Measurements from ENCODE around the gene WNT3.

WNT3 gene

DNA sequence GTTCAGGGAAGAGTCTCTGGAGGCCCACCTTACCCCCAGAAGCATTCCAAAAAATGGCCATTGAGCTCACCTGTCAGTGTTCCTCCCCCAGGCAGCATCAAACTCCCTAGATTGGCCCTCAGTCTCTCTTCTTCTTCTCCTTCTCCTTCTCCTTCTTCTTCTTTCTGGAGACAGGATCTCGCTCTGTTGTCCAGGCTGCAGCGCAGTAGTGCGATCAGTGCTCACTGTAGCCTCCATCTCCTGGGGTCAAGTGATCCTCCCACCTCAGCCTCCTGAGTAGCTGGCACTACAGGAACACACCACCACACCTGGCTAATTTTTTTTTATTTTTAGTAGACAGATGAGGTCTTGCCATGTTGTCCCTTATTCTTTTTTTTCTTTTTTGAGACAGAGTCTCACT lies 16.4 kb upstream of the WNT3 start:
- DNase-seq = no peak

DNA sequence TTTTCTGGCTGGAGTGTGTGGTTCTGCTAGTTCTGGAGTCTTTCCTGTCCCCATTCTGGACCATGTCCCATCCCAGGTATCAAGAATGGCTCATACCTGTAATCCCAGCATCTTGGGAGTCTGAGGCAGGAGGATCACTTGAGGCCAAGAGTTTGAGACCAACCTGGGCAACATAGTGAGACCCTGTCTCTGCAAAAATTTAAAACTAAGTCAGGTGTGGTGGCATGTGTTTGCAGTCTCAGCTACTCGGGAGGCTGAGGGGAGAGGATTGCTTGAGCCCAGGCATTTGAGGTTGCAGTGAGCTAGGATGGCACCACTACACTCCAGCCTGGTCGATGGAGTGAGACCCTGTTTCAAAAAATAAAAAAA lies 15.3 kb upstream of the WNT3 start:
- no peak for DNase-seq

DNA sequence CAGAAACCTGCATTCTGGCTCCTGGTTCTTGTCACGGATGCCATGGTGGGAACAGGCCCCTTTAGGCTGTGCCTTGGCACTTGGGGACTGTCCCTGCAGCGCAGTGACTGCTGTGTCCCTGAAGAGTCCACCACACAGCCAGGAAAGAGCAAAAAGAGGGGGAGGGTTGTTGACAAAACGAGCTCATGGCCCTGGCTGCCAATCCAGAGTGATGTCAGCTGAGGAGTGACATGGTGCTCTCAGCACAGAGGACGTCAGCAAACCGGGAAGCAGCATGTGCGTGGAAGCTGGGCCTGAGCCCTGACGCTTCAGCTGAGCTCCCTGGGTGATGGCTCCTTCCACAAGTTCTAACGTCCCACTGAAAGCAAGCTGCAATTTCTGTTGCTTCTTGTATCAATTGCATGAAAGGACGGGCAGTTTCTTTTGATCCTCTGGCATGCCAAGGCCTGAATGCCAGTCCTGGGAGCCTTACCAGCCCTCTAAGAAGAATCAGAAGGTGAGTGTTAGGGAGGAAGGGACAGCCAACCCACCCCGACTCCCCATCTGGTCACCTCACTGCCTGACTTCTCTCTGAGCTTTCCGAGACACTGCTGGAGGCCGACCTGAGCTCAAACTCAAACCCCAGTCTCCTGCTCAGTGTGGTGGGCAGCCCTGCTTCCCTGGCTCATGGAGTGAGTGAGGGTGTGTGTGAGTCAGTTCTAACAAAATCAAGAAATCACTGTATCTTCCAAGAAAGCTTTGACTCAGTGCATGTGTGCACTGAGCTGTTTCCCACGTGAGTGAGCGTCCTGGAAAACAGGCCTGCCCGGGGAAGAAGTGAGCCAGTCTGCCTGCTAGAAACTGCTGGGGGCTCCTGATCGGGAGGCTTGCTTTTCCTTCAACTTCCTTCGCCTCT lies 14.7 kb upstream of the WNT3 start:
- DNase-seq = no peak

DNA sequence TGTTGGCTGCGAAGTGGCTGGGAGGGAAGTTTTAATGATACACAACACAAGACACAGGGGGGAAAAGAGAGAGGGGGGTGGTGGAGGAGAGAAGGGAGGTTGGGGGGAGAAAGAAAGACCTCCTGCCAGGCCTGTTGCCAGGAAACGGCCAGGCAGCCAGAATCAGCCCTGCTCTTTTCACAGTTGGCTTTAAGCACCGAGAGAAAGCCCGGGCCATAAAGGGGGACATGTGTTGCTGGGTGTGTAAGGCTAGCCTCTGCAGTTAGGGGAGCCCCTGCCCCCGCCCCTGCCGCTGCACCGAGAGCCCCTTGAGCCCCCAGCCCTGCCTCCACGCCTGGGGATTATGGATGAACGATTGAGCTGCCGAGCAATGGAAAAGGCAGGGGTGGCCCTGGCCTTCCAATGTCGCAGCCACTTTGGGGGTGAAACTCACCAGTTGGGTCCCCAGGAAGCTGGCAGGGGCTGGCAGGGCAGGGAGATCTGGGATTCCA lies 13.9 kb upstream of the WNT3 start:
- DNase-seq = no peak

DNA sequence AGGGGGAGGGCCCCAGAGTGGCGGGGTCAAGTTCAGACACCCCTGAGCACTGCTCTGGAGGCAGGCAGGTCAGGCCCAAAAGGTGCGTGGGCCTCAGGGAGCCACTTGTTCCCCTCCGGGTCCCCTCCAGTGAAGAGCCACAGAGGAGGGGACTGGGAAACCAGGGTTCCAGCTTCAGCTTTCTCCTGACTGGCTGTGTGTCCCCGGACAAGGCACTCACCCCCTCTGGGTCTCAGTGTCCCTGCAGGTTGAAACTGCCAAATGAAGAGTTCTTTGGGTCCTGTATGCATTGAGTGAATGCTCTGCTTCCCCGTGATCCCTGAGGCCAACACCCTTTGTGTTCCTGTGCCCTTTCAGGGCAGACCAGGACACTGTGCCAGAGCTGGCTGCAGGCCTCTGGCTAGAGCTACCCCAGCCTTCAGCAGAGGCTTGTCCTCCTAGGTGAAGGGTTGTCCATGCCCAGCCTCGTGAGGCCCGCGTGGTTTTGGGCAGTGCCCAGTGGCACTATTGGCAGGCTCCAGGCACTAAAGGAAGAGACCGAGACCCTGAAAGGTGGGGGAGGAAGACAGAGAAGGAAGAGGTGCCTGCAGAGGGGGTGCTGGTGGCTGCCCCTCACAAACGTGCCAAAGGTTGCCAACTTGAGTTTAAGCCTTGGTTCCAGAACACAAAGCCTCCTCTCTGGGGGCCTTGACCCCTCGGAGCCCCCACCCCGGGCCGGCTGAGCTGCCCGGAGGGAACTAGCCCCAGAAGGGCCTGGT lies 13.3 kb upstream of the WNT3 start:
- DNase-seq = no peak

DNA sequence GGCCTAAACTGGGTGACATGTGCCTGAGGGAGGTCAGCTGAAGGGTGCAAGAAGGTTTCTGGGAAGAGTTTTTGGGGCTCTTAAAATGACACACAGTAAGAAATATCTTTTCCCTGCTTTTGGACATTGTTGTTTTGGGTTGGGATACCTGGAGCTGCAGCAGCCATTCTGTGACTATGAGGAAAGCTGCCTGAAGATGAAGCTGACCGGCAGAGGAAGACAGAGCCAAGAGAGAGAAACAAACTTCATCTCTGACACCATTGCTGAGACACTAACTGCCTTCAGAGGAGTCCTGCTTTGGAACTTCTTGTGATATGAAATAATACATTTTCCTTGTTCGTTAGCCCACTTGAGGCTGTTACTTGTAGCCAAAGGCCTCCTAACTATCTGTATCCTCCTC lies 8.8 kb upstream of the WNT3 start:
- DNase-seq = no peak

DNA sequence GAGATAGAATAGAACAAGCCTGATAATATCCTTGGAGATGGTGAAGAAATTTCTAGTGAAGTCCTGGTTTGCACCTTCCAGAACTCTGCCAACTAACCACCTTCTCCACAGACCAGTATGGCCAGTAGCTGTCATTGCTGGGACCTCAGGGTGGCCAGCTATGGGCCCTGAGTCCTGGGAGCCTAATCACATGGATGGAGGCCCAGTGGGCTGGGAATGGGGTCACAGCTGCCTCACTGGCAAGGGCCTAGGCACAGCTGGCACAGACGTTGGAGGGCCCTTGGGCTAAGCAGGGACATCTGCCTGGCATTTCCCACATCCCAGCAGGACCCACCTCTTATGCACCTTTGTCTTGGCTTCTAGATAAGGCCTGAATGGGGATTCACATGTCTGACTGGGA lies 7.6 kb upstream of the WNT3 start:
- DNase-seq = no peak

DNA sequence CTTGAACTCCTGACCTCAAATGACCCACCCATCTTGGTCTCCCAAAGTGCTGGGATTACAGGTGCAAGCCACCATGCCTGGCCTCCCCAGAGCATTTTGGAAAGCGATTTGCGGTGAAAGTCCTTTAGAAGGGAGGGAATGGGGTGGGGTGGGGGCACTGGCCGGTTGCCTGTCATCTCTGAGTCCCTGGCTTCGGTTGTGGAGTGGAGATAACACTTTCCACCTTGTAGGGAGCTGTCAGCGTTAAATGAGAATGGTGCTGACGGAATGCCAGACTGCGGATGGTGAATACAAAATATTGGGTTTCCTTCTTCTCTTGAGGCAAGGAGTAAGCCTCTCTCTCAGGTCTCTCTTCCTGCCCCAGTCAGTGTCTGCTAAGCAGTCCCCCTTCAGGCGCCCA lies 5.2 kb upstream of the WNT3 start:
- no peak for DNase-seq

DNA sequence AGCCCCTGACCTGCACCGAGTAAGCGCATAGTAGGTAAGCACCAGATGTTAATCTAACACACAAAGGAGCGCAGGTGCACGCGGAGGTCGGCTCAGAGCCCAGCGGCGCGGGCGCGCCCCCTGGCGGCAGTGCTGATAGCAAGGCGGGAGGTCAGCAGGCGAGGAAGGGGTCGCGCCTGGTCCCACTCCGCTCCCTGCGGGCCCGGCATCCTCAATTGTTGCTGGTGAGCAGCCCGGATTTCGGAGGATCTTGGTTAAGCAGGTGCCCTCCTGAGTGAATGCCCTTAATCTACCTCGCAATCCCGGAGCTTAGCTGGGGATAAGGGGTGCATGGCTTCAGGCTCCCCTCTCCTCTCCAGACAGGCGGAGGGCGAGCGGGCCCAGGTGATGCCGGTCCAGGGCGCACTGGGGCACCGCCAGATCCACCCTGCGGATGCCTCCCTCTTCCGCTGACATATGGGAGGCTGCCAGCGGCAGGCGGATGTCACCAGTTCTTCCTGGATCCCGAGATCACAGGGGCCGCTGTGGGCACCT lies 4.0 kb upstream of the WNT3 start:
- DNase-seq = no peak

DNA sequence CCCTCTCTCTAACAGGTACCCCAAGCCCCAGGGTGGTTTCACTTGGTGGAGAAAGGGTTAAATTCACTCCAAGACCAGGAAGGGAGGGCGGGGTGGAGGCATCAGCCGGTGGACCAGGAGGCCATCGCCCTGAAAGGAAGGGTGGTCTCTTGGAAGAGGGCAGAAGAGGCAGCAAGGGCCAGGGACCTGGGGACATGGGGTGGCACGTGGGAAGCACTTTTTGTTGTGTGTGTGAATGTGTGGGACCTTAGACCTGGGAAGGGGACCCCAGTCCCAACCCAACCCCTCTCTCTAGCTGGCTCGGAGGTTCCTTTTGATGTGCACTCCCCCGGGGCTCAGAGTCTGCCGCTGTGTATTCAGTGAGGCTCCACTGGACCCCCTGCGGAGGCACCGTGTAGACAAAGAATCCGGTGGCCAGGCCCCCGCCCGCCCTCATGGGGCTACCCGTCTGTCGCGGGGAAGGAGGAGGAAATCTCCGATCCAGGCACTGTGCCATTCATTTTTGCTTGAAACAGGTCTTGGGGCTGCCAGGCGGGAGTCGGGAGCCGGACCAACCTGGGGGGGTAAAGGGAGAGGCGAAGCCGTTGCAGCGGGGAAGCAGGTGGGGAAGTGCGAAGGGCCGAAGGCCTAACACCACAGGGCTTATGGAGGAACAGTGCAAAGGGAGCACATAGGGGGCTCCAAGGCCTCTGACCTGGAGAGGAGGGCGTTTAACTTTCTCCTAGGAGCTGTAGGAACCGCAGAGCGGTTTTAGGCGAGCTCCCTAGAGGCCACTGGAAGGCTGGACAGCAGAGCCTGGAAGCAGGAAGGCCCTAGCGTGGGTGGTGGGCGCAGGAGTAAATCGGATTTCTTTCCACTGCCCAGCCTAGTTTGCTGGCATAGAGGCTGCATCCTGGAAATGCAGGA lies 3.2 kb upstream of the WNT3 start:
- DNase-seq = no peak

DNA sequence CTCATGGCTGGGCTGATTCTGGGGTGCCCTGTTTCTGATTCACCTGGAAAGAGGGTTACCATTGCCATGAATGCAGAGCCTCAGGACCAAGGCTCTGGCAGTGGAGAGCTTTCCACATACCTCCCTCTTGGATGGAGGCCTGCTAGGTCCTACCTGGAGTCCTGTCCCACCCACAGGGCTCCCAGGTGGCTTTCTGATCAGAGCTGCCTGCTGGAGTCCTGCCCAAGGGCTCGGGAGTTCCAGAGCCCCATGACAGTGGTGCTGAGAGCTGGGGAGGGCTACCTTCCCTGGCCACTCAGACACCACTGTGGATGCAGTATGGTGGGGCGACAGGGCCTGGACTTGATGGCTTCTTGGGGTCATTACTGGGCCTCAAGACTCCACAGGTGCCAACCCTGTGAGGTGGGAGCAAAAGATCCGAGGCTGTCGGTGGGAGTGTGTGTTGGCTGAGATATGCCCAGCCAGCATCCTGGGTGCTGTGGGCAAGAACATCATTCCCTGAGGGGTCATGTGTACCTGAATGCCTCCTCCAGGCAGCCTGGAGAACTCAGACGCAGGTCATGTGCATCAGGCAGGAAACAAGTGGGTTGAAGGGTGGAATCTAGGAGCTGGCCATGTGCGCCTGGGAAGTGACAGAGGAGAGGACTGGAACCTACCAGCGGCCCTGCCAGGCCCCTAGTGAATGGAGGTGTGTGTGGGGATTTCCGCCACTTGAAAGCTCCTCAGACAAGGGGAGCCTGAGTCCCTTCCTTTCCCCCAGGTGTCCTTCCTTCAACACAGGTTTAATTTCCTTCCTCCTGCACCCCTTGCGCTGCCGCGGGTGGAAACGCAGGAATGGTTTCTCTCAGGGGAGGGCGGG lies 2.3 kb upstream of the WNT3 start:
- DNase-seq = no peak

DNA sequence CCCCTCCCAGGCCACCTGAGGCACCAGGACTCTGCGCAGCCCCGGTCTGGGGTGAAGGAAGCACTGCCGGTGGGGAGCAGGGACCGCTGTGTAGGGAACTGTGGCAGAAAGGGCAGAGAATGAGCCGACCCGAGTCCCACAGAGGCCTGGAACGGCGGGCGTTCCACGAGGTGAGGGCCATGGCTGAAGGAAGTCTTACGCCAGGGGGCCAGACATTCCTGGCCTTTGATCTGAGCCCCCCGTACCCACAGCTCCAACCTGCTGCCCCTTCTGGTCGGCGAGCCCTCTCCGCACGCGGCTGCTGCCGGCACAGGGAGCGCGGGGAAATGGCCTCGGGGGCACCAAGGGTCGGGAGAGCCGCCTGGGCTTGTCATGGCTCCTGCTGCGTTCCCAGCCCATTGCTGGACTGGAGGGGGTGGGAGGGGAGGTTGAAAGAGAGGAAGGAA lies 1.4 kb upstream of the WNT3 start:
- DNase-seq = no peak

DNA sequence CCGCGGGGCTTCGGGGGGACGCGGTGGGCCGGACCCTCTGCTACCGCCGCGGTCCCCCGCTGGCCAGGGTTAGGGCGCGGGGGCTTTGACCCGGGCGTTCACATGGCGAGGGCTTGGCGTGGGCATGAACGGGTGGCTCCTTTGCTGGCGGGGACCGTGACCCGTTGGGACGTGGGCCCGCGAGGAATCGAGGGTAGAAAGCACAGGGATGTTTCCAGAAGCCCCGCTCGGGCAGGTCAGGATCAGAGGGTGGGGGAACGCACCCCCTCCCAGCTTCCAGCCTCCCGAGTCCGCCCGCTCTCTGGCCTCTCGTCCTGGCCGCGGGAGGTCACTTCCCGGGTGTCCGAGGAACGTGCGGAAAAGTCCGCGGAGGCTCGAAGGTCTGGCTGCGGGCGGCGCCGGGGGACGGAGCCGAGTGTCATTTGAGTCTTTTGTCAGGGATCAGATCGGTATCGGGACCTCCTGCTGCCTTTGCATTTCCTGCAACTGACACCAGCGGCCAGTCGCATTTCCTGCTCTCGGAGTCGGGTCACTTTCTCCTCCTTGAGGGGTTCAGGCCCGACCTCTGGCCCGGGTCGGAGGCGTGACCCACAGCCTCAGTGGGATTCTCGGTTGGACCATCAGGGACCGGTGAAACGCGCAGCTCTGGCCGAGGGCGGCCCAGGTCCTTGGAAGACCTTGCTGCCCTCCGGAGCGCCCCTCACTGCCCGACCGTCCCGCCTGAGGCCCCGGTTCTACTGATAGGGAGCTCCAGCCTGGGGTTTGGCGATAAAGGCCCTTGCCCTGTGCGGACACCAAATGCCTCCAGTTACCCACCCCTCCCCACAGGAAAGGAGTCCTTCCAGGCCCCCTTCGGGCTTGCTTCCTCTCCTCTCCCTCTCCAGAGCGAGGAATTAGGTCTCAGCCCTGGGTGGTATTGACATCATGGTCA lies 702 bp upstream of the WNT3 start:
- no peak for DNase-seq

DNA sequence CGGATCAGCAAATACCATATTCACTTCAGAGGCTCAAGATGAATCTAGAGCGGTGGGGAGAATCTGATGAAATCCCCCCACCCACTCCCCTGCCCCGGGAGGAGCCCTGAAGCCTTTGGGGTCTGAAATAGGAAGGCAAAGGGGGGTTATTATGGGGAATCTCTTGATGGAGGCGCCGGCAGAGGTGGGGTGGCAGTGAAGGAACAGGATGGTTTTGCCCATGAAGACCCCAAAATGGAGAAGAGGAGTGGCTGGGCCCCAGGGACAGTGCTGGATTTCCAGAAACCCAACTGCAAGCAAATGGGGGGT lies 637 bp downstream of the WNT3 start:
- DNase-seq = no peak

DNA sequence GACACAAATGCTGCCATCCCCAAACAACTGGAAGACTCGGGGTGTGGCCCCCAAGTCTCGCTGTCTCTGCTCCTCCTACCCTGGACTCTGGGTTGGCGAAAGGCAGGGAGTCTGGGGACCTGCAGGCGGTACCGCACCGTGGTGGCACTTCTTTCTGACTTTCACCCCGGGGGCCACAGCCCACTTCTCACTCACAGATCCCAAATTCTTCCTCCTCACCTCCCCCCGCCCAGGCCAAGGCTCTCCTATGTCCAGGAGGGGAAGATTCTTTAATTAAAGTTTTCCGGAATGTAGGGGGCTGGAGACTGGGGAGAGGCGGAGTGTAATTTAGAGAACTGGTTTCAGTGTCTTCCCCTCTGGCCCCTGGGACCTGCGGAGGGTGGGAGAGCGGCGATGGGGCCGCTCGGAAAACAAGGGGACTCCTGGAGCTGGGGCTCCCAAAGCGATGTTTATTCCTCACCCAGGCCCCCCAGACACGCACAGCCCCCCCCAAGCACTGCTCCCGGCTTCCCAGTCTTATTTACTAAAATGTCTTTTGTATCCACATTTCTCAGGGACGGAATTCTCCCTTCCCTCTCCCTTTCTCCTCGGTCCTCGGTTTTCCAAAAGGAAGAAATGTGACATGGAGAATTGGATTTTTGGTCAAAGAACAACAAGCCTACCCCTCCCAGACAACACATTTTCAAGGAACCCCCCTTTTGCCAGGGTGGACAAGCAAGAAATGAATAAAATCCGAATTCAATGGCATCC lies 1.2 kb downstream of the WNT3 start:
- no peak for DNase-seq

DNA sequence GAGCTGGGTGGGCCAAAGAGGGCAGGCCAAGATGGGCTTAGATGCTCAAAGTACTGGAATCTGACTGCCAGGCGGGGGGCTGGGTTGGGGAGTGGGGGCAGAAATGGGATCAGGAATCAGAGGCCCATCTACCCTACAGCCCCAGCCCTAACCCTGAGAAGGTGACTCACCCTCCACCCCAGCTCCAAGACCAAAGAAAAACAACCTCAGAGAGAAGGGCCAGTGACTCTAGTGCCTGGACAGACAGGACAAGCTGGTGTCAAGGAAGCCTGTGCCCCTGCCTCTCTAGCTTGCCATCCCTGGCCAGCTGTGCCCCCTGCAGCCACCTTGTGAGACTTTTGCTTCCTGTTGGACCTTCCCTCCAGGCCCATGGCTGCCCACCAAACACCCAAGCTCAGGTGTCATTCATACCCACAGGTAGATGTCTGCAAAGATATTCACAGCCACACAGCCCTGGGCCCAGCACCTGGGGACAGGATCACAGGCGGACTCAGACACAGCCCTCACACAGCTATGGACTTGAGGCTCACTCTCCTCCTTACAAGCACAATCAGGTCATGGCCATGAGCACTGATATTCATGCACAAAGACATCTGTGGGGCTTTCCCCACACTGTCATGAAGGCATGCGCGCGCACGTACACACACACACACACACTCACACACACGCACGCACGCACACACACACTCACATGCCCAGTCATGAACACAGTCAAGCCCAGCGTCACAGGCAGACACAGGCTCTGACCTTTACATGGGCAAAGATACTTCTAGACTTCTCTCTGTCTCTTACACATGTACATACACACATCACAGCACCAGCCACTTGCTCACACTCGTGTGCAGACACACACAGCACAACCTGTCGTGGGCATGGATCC lies 2.8 kb downstream of the WNT3 start:
- no peak for DNase-seq

DNA sequence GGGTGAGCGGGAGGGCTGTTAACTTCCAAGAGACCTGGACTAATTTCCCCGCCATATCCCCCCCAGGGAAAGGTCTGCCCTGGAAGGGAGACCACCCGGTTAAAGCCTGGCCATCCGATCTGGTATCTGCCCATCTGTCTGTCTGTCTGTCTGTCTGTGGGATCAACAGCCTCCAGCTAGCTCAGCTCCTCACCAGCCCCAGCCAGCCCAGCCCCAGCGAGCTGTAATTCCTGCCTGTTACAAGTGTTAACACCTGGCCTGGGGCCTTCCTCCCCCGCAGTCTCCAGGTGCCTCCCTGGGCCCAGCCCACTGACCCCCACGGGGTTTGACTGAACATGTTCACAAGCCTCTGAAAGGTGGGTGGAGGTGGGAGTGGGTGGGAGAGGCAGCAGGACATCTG lies 4.0 kb downstream of the WNT3 start:
- no peak for DNase-seq

DNA sequence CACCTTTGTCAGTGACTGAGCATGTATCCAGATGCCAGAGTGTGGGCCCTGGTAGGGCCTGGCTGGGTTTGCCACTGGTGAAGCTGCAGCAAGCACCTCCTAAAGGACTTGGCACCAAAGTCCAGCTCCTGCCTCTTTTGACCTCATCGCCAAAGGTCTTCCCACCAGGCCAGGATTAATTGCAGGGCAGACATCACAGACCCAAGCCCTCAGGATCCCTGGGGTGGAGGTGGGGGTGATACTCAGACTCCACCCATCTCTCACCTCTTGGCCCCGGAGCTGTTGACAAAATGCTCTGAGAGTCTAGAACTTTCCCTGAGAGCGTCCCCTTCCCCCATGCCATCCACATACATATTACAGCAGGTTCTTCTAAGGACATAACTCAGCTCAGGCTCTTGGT lies 4.6 kb downstream of the WNT3 start:
- no peak for DNase-seq

Measured in activated CD4-positive, CD25-positive, alpha-beta regulatory T cell (primary cell).